ELF-1 (cell line): ENCODE results near the gene PIK3R2.
A peak's percentile ranks its signal among the peaks of the same experiment; 100 is the strongest.

Source experiments
- DNase-seq: peaks from one replicate; pipeline ENCODE4 v3.0.0-alpha.2; 2016; ENCODE audit warnings: low read depth, low spot score

Gene PIK3R2

GRCh38 chr19:18173054-18173571, 20.1 kb downstream of the PIK3R2 start:
- DNase-seq = no peak

- peak; percentile 75 for DNase-seq
Observed at GRCh38 chr19:18173572-18174288, 20.8 kb downstream of the PIK3R2 start, which contains the start of gene IFI30. TSS of gene IFI30 (plus strand) at chr19:18173813. CDS start at chr19:18173842, 29 bp downstream.

- no peak for DNase-seq
Observed at GRCh38 chr19:18174983-18175382, 22.0 kb downstream of the PIK3R2 start.

- DNase-seq = no peak
Observed at GRCh38 chr19:18176367-18177310, 23.7 kb downstream of the PIK3R2 start.

- no peak for DNase-seq
Observed at GRCh38 chr19:18179957-18180356, 27.0 kb downstream of the PIK3R2 start.

- DNase-seq = no peak
Observed at GRCh38 chr19:18183529-18183928, 30.6 kb downstream of the PIK3R2 start.

- peak; percentile 67 for DNase-seq
Observed at GRCh38 chr19:18185538-18185937, 32.6 kb downstream of the PIK3R2 start.

GRCh38 chr19:18190278-18190677, 37.3 kb downstream of the PIK3R2 start:
- no peak for DNase-seq

GRCh38 chr19:18191640-18192062, 38.7 kb downstream of the PIK3R2 start:
- peak; percentile 69 for DNase-seq

GRCh38 chr19:18192673-18193387, 39.9 kb downstream of the PIK3R2 start, which contains the start of gene MPV17L2:
TSS of gene MPV17L2 (plus strand) at chr19:18193218. CDS start at chr19:18193282, 64 bp downstream.
- DNase-seq = peak; percentile 100

- peak; percentile 30 for DNase-seq
Observed at GRCh38 chr19:18193388-18194180, 40.6 kb downstream of the PIK3R2 start.

- DNase-seq = no peak
Observed at GRCh38 chr19:18194181-18194530, 41.2 kb downstream of the PIK3R2 start.

- peak; percentile 60 for DNase-seq
Observed at GRCh38 chr19:18194554-18195238, 41.7 kb downstream of the PIK3R2 start.

GRCh38 chr19:18196511-18196845, 43.5 kb downstream of the PIK3R2 start:
- no peak for DNase-seq

GRCh38 chr19:18197306-18197705, 44.3 kb downstream of the PIK3R2 start:
- DNase-seq = no peak

GRCh38 chr19:18197941-18198340, 45.0 kb downstream of the PIK3R2 start:
- DNase-seq = no peak

GRCh38 chr19:18198374-18198773, 45.4 kb downstream of the PIK3R2 start:
- no peak for DNase-seq

GRCh38 chr19:18202397-18202777, 49.4 kb downstream of the PIK3R2 start:
- no peak for DNase-seq

GRCh38 chr19:18202778-18203407, 49.9 kb downstream of the PIK3R2 start:
- DNase-seq = no peak

GRCh38 chr19:18203408-18203862, 50.5 kb downstream of the PIK3R2 start:
- no peak for DNase-seq
